Liver (tissue), 9 donors: ENCODE measurements around the gene EHMT1. TPM values are rescaled to one million over a fixed set of nuclear protein-coding genes. Genes with fewer than 3 reads are reported as not detected.
"Not testable (repeated sequence)": the region's sequence is repeated elsewhere in the genome, so short reads cannot be mapped to it uniquely, and the experiment has no call there.

ENCODE experiments used
- DNase-seq: peaks from one replicate; pipeline ENCODE4 v3.0.0-alpha.2; 2017; ENCODE audit warnings: low spot score
- H3K27ac ChIP-seq, 2 donors: one replicate each; pipeline ENCODE4 v1.7.0; 2013; ENCODE audit warnings: inconsistent platforms in 2 of 2, low read length in 2 of 2, control low read depth in 1 of 2, low read depth in 1 of 2, mild to moderate bottlenecking in 1 of 2
- H3K27me3 ChIP-seq, 4 donors: one replicate each; pipeline versions ENCODE4 v1.6.1 to v1.7.0; 2013; ENCODE audit warnings: low read length in 3 of 4, inconsistent platforms in 1 of 4, mild to moderate bottlenecking in 1 of 4, moderate library complexity in 1 of 4; ENCODE audit not compliant: control insufficient read depth in 4 of 4, insufficient read depth in 4 of 4
- H3K36me3 ChIP-seq, 4 donors: one replicate each; pipeline versions ENCODE4 v1.6.1 to v1.7.0; 2013; ENCODE audit warnings: low read length in 3 of 4, mild to moderate bottlenecking in 3 of 4, low read depth in 1 of 4, moderate library complexity in 1 of 4; ENCODE audit not compliant: control insufficient read depth in 4 of 4, insufficient read depth in 3 of 4
- H3K4me1 ChIP-seq, 4 donors: one replicate each; pipeline versions ENCODE4 v1.6.1 to v1.7.0; 2013; ENCODE audit warnings: low read length in 3 of 4, mild to moderate bottlenecking in 3 of 4, moderate library complexity in 1 of 4; ENCODE audit not compliant: control insufficient read depth in 4 of 4, insufficient read depth in 4 of 4
- H3K4me3 ChIP-seq, 3 donors: one replicate each; pipeline versions ENCODE4 v1.6.1 to v1.7.0; 2013; ENCODE audit warnings: low read length in 3 of 3, control low read depth in 1 of 3, low read depth in 1 of 3, mild to moderate bottlenecking in 1 of 3
- H3K9ac ChIP-seq, 2 donors: one replicate each; pipeline ENCODE4 v1.7.0; 2013; ENCODE audit warnings: low read length in 2 of 2, mild to moderate bottlenecking in 2 of 2, moderate library complexity in 2 of 2, control low read depth in 1 of 2, low read depth in 1 of 2
- H3K9me3 ChIP-seq, 4 donors: one replicate each; pipeline versions ENCODE4 v1.6.1 to v1.7.0; 2013; ENCODE audit warnings: low read length in 3 of 4; ENCODE audit not compliant: control insufficient read depth in 4 of 4
- ATF3 ChIP-seq: IDR thresholded peaks from 2 replicates; pipeline ENCODE4 v1.6.1; 2016; ENCODE audit warnings: antibody characterized with exemption
- EGR1 ChIP-seq, 2 donors: IDR thresholded peaks; 2 replicates each; pipeline ENCODE4 v1.6.1; 2016 to 2018; ENCODE audit warnings: antibody characterized with exemption in 2 of 2, low read depth in 2 of 2
- FOXA1 ChIP-seq: IDR thresholded peaks from 2 replicates; pipeline ENCODE4 v1.6.1; 2016; ENCODE audit warnings: antibody characterized with exemption
- FOXA2 ChIP-seq: IDR thresholded peaks from 2 replicates; pipeline ENCODE4 v1.6.1; 2016; ENCODE audit warnings: antibody characterized with exemption
- GABPA ChIP-seq, 2 donors: IDR thresholded peaks in 1 of 2; conservative IDR thresholded peaks in 1 of 2; 2 replicates each; pipeline ENCODE4 v1.6.1; 2016; ENCODE audit warnings: antibody characterized with exemption in 2 of 2, mild to moderate bottlenecking in 1 of 2, moderate library complexity in 1 of 2
- HNF4A ChIP-seq, 2 donors: conservative IDR thresholded peaks; 2 replicates each; pipeline ENCODE4 v1.6.1; 2016; ENCODE audit warnings: antibody characterized with exemption in 2 of 2, mild to moderate bottlenecking in 2 of 2
- HNF4G ChIP-seq: IDR thresholded peaks from 2 replicates; pipeline ENCODE4 v1.6.1; 2016; ENCODE audit warnings: antibody characterized with exemption
- JUND ChIP-seq, 2 donors: IDR thresholded peaks; 2 replicates each; pipeline ENCODE4 v1.6.1; 2016; ENCODE audit warnings: antibody characterized with exemption in 2 of 2
- MAX ChIP-seq: IDR thresholded peaks from 2 replicates; pipeline ENCODE4 v1.6.1; 2016; ENCODE audit warnings: antibody characterized with exemption
- NR2F2 ChIP-seq: IDR thresholded peaks from 2 replicates; pipeline ENCODE4 v1.6.1; 2016; ENCODE audit warnings: antibody characterized with exemption
- RAD21 ChIP-seq, 2 donors: IDR thresholded peaks; 2 replicates each; pipeline ENCODE4 v1.6.1; 2016; ENCODE audit warnings: antibody characterized with exemption in 2 of 2, mild to moderate bottlenecking in 2 of 2
- REST ChIP-seq: IDR thresholded peaks from 2 replicates; pipeline ENCODE4 v1.6.1; 2016; ENCODE audit warnings: antibody characterized with exemption, mild to moderate bottlenecking
- RXRA ChIP-seq, 2 donors: IDR thresholded peaks; 2 replicates each; pipeline ENCODE4 v1.6.1; 2017 to 2018; ENCODE audit warnings: antibody characterized with exemption in 2 of 2, mild to moderate bottlenecking in 1 of 2
- SP1 ChIP-seq: IDR thresholded peaks from 2 replicates; pipeline ENCODE4 v1.6.1; 2018; ENCODE audit warnings: antibody characterized with exemption, mild to moderate bottlenecking
- TAF1 ChIP-seq: conservative IDR thresholded peaks from 2 replicates; pipeline ENCODE4 v1.6.1; 2016; ENCODE audit warnings: antibody characterized with exemption, mild to moderate bottlenecking
- YY1 ChIP-seq: IDR thresholded peaks from 2 replicates; pipeline ENCODE4 v1.6.1; 2016; ENCODE audit warnings: antibody characterized with exemption, mild to moderate bottlenecking
- WGBS: extraction: QIAGEN DNeasy Blood & Tissue Kit; methylation state at CpG from one replicate; pipeline ENCODE4 v1.1.7; 2013; 5-methylcytosine and 5-hydroxymethylcytosine counted together
- polyA plus RNA-seq, 2 donors: library from polyadenylated mRNA; stranded (reverse) in 1 of 2; unstranded in 1 of 2; fragments of 200-250 nt in 1 of 2; fragments of >200 nt in 1 of 2; fragmentation: Nextera tagmentation in 1 of 2; extraction: Ambion mirVana in 1 of 2; gene quantifications; one replicate each; pipeline versions ENCODE4 v1.2.1 to v1.2.3, GENCODE V29; 2013 to 2015
- total RNA-seq, 2 donors: library from RNA; depleted of rRNA; stranded (reverse); fragments of >200 nt; gene quantifications; one replicate each; pipeline ENCODE4 v1.2.3, GENCODE V29; 2014
- TF ChIP-seq, protein P1 (sequence below): IDR thresholded peaks from 2 replicates; pipeline ENCODE4 v1.6.1; 2016; ENCODE audit warnings: antibody characterized with exemption
- TF ChIP-seq, protein P2 (sequence below): fragments of 150-350 bp; IDR thresholded peaks from 2 replicates; pipeline ENCODE4 v1.5.1; 2017; ENCODE audit warnings: improper control_type of control experiment, low read depth, low read length; ENCODE audit not compliant: missing input control
- donor health status: healthy.
- donor health status: healthy.
- donor health status: healthy.
- donor health status: healthy.
- donor health status: healthy.

The EHMT1 gene
- total and polyA plus RNA-seq, 4 donors: 16.1 to 48.2 (median 27.3) TPM

DNA sequence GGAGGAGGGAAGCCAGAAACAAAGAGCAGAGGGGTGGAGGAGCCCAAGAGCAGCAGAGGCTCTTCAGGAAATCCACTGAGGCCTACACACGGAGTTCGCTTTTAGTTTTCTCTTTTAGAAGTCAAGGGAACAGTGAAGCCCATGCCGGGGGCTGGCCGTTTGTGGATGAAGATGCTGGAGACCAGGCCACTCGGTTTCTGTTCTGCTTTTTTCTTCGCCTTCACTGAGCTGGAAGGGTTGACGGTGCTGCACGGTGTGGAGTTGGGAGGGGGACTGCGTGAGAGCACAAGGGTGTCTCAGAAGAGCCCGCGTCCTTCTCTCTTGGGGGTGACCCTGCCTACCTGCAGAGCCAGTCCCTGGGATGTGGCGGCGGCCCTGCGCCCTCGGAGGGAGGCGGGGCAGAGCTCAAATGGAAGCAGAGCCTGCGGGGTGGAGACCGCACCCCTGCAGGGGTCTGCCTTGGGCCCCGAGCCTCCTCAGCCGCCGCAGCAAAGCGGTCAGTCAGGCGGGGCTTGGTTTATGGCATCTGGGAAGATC is 190.3 kb downstream of the EHMT1 start:
- 94% methylated on average over 23 of the region's 23 CpGs for WGBS
- no peak overlapping the region for H3K4me3 ChIP-seq
- no peak overlapping the region for H3K27ac ChIP-seq
- DNase-seq: no peak
- H3K9ac ChIP-seq: no peak overlapping the region
- no peaks in the 10 kb centered on the region for H3K9me3 ChIP-seq
- no peaks in the 10 kb centered on the region for H3K4me1 ChIP-seq
- H3K27me3 ChIP-seq: no peaks in the 10 kb centered on the region
- H3K36me3 ChIP-seq: peaks cover 13 to 31% (median 18%) of the 10 kb centered on the region in 4 donors
- no peak for TF ChIP-seq FOXA1

- H3K9me3 ChIP-seq, H3K4me3 ChIP-seq, H3K27me3 ChIP-seq, DNase-seq, H3K4me1 ChIP-seq, H3K27ac ChIP-seq, H3K9ac ChIP-seq: not testable (repeated sequence)
- 98% methylated on average over 69 of the region's 69 CpGs for WGBS
- peaks cover 15 to 39% (median 21%) of the 10 kb centered on the region in 4 donors for H3K36me3 ChIP-seq
These were observed 191.1 kb downstream of the EHMT1 start for GRCh38 chr9:137809726-137810450.

- H3K27ac ChIP-seq: no peak overlapping the region
- H3K4me1 ChIP-seq: no peaks in the 10 kb centered on the region
- H3K4me3 ChIP-seq: no peak overlapping the region
- no peaks in the 10 kb centered on the region for H3K9me3 ChIP-seq
- H3K27me3 ChIP-seq: no peaks in the 10 kb centered on the region
- 94% methylated on average over 30 of the region's 30 CpGs for WGBS
- H3K9ac ChIP-seq: no peak overlapping the region
- TF ChIP-seq JUND (IDR thresholded peaks at IDR 0.05): no peak
- no peak for TF ChIP-seq YY1
- TF ChIP-seq RAD21 (IDR thresholded peaks at IDR 0.05): no peak
- no peak for TF ChIP-seq MAX
- no peak for TF ChIP-seq REST
- no peak for TF ChIP-seq HNF4G
- TF ChIP-seq HNF4A (conservative IDR thresholded peaks at IDR 0.05): no peak
- no peak for TF ChIP-seq ATF3
- no peak for TF ChIP-seq FOXA2
- TF ChIP-seq FOXA1: no peak
- TF ChIP-seq EGR1 (IDR thresholded peaks at IDR 0.05; ENCODE audit: low read depth in 2 of 2): no peak
- no peak for TF ChIP-seq SP1
- no peak for TF ChIP-seq RXRA (IDR thresholded peaks at IDR 0.05)
- TF ChIP-seq GABPA (IDR thresholded peaks at IDR 0.05 in 1 of 2, conservative IDR thresholded peaks at IDR 0.05 in 1 of 2): no peak
- TF ChIP-seq, protein P1, sequence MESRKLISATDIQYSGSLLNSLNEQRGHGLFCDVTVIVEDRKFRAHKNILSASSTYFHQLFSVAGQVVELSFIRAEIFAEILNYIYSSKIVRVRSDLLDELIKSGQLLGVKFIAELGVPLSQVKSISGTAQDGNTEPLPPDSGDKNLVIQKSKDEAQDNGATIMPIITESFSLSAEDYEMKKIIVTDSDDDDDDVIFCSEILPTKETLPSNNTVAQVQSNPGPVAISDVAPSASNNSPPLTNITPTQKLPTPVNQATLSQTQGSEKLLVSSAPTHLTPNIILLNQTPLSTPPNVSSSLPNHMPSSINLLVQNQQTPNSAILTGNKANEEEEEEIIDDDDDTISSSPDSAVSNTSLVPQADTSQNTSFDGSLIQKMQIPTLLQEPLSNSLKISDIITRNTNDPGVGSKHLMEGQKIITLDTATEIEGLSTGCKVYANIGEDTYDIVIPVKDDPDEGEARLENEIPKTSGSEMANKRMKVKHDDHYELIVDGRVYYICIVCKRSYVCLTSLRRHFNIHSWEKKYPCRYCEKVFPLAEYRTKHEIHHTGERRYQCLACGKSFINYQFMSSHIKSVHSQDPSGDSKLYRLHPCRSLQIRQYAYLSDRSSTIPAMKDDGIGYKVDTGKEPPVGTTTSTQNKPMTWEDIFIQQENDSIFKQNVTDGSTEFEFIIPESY: no peak
- no peak for TF ChIP-seq TAF1
- TF ChIP-seq, protein P2, sequence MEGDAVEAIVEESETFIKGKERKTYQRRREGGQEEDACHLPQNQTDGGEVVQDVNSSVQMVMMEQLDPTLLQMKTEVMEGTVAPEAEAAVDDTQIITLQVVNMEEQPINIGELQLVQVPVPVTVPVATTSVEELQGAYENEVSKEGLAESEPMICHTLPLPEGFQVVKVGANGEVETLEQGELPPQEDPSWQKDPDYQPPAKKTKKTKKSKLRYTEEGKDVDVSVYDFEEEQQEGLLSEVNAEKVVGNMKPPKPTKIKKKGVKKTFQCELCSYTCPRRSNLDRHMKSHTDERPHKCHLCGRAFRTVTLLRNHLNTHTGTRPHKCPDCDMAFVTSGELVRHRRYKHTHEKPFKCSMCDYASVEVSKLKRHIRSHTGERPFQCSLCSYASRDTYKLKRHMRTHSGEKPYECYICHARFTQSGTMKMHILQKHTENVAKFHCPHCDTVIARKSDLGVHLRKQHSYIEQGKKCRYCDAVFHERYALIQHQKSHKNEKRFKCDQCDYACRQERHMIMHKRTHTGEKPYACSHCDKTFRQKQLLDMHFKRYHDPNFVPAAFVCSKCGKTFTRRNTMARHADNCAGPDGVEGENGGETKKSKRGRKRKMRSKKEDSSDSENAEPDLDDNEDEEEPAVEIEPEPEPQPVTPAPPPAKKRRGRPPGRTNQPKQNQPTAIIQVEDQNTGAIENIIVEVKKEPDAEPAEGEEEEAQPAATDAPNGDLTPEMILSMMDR: no peak
- TF ChIP-seq NR2F2: no peak
- DNase-seq: no peak
- H3K36me3 ChIP-seq: peaks cover 18 to 50% (median 30%) of the 10 kb centered on the region in 4 donors
These were observed 192.6 kb downstream of the EHMT1 start for GRCh38 chr9:137811283-137811870.
